Epithelial cell of esophagus (primary cell): ENCODE data around the gene ADAM10.

Experiments used
- DNase-seq: peaks from one replicate; pipeline ENCODE4 v3.0.0; 2010; ENCODE audit warnings: low read depth
- H3K4me3 ChIP-seq: 2 replicates; pipeline ENCODE4 v1.5.1; 2011; ENCODE audit warnings: mild to moderate bottlenecking, low read length, control low read depth
- TF ChIP-seq, protein P1 (sequence below): IDR thresholded peaks from 2 replicates; pipeline ENCODE4 v1.5.1; 2011; ENCODE audit warnings: low read depth, mild to moderate bottlenecking, low read length, control low read depth, inconsistent platforms; ENCODE audit not compliant: insufficient read depth; ENCODE audit errors: missing control alignments

Gene ADAM10

DNA sequence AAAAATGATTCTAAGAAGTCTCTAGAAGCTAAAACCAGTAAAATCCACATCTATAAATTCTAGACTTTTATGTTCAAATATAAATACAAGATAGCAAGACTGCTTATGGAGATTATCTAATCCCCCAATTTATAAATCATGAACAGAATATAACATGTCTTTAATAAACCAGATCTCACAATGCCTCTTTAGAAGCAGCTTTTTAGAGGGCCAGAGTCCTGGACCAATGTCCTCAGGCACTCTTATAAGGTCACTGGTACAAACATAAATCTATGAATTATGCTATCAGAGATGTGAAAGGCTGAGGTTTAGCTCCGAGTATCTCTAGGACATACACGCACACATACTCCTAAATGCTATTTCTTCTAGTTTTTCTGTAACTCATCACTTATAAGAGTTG is 78.3 kb downstream of the ADAM10 start:
- TF ChIP-seq, protein P1, sequence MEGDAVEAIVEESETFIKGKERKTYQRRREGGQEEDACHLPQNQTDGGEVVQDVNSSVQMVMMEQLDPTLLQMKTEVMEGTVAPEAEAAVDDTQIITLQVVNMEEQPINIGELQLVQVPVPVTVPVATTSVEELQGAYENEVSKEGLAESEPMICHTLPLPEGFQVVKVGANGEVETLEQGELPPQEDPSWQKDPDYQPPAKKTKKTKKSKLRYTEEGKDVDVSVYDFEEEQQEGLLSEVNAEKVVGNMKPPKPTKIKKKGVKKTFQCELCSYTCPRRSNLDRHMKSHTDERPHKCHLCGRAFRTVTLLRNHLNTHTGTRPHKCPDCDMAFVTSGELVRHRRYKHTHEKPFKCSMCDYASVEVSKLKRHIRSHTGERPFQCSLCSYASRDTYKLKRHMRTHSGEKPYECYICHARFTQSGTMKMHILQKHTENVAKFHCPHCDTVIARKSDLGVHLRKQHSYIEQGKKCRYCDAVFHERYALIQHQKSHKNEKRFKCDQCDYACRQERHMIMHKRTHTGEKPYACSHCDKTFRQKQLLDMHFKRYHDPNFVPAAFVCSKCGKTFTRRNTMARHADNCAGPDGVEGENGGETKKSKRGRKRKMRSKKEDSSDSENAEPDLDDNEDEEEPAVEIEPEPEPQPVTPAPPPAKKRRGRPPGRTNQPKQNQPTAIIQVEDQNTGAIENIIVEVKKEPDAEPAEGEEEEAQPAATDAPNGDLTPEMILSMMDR = no peak
- H3K4me3 ChIP-seq = no peak overlapping the region
- no peak for DNase-seq

DNA sequence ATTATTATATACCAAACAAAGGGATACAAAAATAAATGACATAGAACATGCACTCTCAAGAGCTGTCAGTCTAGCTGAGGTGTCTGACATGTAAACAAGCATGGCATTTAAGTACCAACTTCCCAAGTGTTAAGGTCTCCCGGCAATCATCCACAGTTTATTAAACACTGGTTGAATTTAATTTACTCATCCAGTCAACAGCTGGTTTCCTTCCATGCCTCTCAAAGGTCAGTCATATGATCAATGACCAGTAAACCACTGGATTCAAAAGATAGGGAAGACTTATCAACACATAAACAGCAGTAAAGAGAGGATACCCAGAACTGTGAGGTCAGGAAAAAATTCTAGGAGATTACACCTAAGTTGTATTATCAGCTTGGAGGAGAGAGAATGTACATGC is 80.4 kb downstream of the ADAM10 start:
- TF ChIP-seq, protein P1 = no peak
- H3K4me3 ChIP-seq = no peak overlapping the region
- no peak for DNase-seq

- peak; percentile 33 for DNase-seq
- no peak overlapping the region for H3K4me3 ChIP-seq
- TF ChIP-seq, protein P1 = no peak
These were observed 82.5 kb downstream of the ADAM10 start for GRCh38 chr15:58666957-58667356.

GRCh38 chr15:58665672-58666071 is 83.8 kb downstream of the ADAM10 start:
- TF ChIP-seq, protein P1 = no peak
- peak; percentile 6 for DNase-seq
- H3K4me3 ChIP-seq = no peak overlapping the region

DNA sequence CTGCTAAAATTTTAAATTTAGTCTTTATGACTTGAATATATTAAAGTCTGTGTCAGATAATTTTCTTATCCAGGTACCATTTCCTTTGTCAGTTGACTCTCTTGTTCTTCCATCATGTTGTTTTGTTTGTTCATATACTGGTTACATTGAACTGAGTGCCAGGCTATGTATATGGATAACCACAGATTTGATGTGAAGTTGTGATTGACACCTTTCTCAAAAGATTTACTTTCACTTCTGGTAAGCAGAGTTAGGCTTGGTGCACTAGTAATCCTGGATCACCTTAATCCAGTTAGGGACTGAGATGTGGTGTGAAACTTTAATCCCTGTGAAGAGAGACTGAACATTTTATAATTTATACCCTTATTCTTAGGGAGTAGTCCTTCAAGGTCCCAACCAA is 99.4 kb downstream of the ADAM10 start:
- DNase-seq = no peak
- no peak overlapping the region for H3K4me3 ChIP-seq
- TF ChIP-seq, protein P1 = no peak

- no peak for DNase-seq
- H3K4me3 ChIP-seq = no peak overlapping the region
- TF ChIP-seq, protein P1 = no peak
These were observed 100.3 kb downstream of the ADAM10 start for GRCh38 chr15:58649175-58649574.

DNA sequence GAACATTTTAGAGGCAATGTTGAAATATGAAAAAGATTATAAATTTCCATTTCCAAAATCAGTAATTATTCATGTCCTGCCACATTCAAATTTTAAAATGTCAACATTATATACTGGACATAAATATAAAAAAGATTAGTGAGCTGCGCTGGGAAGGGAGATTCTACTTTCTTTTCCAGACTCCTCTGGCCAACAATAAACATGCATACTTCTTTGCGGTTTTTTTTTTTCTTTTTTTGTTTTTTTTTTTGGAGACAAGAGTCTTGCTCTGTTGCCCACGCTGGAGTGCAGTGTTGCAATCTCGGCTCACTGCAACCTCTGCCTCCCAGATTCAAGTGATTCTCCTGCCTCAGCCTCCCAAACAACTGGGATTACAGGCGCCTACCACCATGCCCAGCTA is 105.5 kb downstream of the ADAM10 start:
- no peak overlapping the region for H3K4me3 ChIP-seq
- DNase-seq = no peak
- TF ChIP-seq, protein P1 = no peak
